Measurements from ENCODE around the gene RAI14. TPM values are rescaled to one million over a fixed set of nuclear protein-coding genes. Genes with fewer than 3 reads are reported as not detected.

Gene RAI14
- total RNA-seq, 4 donors from 2014 or later, result 45.8 to 143 (median 80.5) TPM

DNA sequence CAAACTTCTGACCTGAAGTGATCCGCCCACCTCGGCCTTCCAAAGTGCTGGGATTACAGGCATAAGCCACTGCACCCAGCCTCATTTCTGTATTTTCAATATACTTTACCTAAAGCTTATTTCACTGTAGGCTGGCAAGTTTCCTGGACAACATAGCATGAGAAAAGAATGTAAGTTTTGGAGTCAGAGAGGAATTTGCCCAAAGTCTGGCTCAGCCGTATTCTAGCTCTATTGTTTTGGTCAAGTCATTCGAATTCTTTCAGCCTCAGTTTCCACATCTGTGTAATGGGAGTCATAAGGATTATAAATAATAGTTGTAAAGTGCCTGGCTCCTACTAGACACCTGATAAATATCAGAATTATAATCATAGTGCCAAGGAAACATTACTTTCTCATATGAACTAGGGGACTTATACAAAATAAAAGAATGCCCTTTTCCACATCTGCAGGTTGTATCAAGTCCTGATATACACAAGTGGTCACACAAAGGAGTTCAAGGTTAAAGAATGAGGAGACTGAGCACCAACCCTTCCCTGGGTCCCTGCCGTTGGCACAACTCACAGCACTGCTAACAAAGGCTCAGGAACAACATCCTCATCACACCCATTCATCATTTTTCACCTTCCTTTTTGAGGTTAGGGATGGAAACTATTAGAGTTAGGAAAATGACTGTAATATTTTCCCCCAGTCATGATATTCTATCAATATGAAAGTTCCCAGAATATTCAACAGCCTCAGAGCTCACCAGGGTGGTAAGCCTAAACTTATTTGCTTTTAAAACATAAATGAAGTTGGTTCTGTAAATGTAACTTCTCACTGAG is 34.6 kb upstream of the RAI14 start:
- TF ChIP-seq POLR2AphosphoS5 (IDR thresholded peaks at IDR 0.05) (no peak), POLR2A (IDR thresholded peaks at IDR 0.05) (no peak), EP300 (IDR thresholded peaks at IDR 0.05) (no peak)
- TF ChIP-seq, protein P1, sequence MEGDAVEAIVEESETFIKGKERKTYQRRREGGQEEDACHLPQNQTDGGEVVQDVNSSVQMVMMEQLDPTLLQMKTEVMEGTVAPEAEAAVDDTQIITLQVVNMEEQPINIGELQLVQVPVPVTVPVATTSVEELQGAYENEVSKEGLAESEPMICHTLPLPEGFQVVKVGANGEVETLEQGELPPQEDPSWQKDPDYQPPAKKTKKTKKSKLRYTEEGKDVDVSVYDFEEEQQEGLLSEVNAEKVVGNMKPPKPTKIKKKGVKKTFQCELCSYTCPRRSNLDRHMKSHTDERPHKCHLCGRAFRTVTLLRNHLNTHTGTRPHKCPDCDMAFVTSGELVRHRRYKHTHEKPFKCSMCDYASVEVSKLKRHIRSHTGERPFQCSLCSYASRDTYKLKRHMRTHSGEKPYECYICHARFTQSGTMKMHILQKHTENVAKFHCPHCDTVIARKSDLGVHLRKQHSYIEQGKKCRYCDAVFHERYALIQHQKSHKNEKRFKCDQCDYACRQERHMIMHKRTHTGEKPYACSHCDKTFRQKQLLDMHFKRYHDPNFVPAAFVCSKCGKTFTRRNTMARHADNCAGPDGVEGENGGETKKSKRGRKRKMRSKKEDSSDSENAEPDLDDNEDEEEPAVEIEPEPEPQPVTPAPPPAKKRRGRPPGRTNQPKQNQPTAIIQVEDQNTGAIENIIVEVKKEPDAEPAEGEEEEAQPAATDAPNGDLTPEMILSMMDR (IDR thresholded peaks at IDR 0.05), result no peak
- Histone ChIP-seq H3K9me3 (no peaks in the 10 kb centered on the region), H3K27me3 (no peaks in the 10 kb centered on the region), H3K36me3 (no peaks in the 10 kb centered on the region), H3K27ac (peak overlapping the region in 3 of 4 donors; percentile 13 to 32 (median 28)), H3K4me3 (no peak overlapping the region), H3K4me1 (peaks cover 0 to 10% (median 0%) of the 10 kb centered on the region in 3 donors)
- WGBS, 2 donors (ENCODE audit: low coverage in 1 of 2), result 52 to 56% methylated on average over 4 to 5 of the region's 5 CpGs
- ATAC-seq, result peak; percentile 41

DNA sequence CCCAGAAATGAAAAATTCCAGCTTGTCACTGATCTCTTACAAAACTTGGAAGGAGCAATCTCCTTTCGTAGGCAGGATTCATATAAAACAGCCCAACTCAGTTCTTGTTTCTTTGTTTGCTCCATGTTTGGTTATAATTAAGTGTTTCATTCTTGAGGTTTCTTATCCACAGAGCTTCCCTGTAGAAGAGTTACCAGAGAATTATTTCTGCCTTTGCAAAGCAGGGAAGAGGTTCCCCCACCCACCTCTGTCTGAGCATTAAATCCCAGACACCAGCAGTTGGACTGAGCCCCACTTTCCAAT is 34.1 kb upstream of the RAI14 start:
- H3K27ac ChIP-seq, result peak overlapping the region in 3 of 4 donors; percentile 10 to 32 (median 28)

DNA sequence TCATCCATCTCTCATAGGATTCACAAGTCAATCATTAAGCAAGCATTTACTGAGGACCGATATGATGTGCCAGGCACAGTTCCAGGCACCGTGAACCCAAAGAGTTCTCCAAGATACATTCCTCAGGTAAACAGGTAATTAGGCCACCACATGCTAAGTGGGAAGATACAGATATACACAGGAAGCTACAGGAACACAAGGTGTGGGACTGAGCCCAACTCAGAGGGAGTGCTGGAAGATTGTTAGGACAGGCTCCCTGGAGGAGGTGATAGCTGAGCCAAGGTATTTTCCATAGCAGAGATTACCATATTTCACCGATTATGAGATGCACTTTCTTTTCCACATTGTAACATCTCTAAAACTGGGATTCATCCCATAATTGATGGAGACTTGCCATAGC is 31.4 kb upstream of the RAI14 start:
- no peak for TF ChIP-seq POLR2A (IDR thresholded peaks at IDR 0.05)
- TF ChIP-seq, protein P1 (IDR thresholded peaks at IDR 0.05), result no peak
- no peak for TF ChIP-seq POLR2AphosphoS5 (IDR thresholded peaks at IDR 0.05)
- TF ChIP-seq EP300 (IDR thresholded peaks at IDR 0.05), result no peak
- Histone ChIP-seq H3K4me1 (peaks cover 0 to 10% (median 0%) of the 10 kb centered on the region in 3 donors), H3K27me3 (no peaks in the 10 kb centered on the region), H3K27ac (no peak overlapping the region), H3K36me3 (no peaks in the 10 kb centered on the region), H3K4me3 (no peak overlapping the region), H3K9me3 (no peaks in the 10 kb centered on the region)
- no peak for ATAC-seq
- WGBS, 2 donors (ENCODE audit: low coverage in 1 of 2), result 53 to 84% methylated on average over 1 to 3 of the region's 3 CpGs

More for the DNA sequence above, 34.1 kb upstream of the RAI14 start:
- Histone ChIP-seq H3K36me3 (no peaks in the 10 kb centered on the region), H3K4me1 (peaks cover 0 to 10% (median 0%) of the 10 kb centered on the region in 3 donors), H3K4me3 (no peak overlapping the region), H3K27me3 (no peaks in the 10 kb centered on the region), H3K9me3 (no peaks in the 10 kb centered on the region)
- ATAC-seq, result no peak
- 0 to 38% methylated on average over 1 of the region's 1 CpG for WGBS, 2 donors (ENCODE audit: low coverage in 1 of 2)
- no peak for TF ChIP-seq POLR2A (IDR thresholded peaks at IDR 0.05)
- TF ChIP-seq POLR2AphosphoS5 (IDR thresholded peaks at IDR 0.05), result no peak
- TF ChIP-seq, protein P1 (IDR thresholded peaks at IDR 0.05), result no peak
- no peak for TF ChIP-seq EP300 (IDR thresholded peaks at IDR 0.05)

DNA sequence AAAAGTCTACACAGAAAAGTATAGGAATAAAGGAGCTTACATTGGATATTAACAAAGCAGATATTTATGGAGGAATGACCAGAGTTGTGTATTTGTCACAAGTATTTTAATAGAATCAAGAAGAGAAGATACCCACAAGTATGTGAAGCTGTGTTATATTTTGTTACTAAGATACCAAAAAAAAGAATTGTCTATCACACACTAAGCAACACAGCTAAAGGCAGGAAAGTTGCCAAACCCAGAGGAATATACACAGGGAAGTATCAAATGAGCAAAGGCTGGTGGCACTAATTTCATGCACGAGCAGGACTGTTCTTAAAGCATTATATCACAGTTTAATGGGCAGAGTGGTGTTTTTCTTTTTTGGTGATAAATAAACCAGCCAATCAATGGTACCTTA is 30.9 kb upstream of the RAI14 start:
- no peaks in the 10 kb centered on the region for H3K27me3 ChIP-seq
- ATAC-seq, result no peak
- 71% methylated on average over 1 of the region's 1 CpG; no CpG with 5 or more reads in 1 of the 2 donors for WGBS, 2 donors (ENCODE audit: low coverage in 1 of 2)
- H3K9me3 ChIP-seq, result no peaks in the 10 kb centered on the region
- TF ChIP-seq POLR2A (IDR thresholded peaks at IDR 0.05) (no peak), POLR2AphosphoS5 (IDR thresholded peaks at IDR 0.05) (no peak), EP300 (IDR thresholded peaks at IDR 0.05) (no peak)
- TF ChIP-seq, protein P1 (IDR thresholded peaks at IDR 0.05), result no peak
- H3K4me1 ChIP-seq, result peaks cover 0 to 10% (median 0%) of the 10 kb centered on the region in 3 donors
- H3K4me3 ChIP-seq, result no peak overlapping the region
- no peaks in the 10 kb centered on the region for H3K36me3 ChIP-seq
- H3K27ac ChIP-seq, result no peak overlapping the region

DNA sequence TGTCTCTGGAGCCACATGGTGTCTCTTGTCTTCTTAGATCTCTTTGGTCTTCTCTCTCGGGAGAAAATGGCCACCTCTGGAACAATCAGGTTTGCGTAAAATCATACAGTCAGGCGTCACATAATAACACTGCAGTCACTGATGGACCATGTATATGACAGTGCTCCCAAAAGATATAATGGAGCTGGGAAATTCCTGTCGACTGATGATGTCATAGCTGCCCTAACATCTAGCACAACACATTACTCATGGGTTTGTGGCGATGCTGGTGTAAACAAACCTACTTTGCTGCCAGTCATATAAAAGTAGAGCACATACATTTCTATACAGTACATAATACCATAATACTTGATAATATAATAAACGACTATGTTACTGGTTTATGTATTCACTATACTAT is 30.1 kb upstream of the RAI14 start:
- Histone ChIP-seq H3K9me3 (peaks cover 0 to 4% (median 0%) of the 10 kb centered on the region in 3 donors), H3K36me3 (no peaks in the 10 kb centered on the region), H3K4me1 (peaks cover 0 to 10% (median 0%) of the 10 kb centered on the region in 3 donors), H3K4me3 (no peak overlapping the region), H3K27ac (no peak overlapping the region), H3K27me3 (no peaks in the 10 kb centered on the region)
- no peak for ATAC-seq
- TF ChIP-seq EP300 (IDR thresholded peaks at IDR 0.05) (no peak), POLR2A (IDR thresholded peaks at IDR 0.05) (no peak), POLR2AphosphoS5 (IDR thresholded peaks at IDR 0.05) (no peak)
- TF ChIP-seq, protein P1 (IDR thresholded peaks at IDR 0.05), result no peak
- 52 to 65% methylated on average over 5 to 6 of the region's 6 CpGs for WGBS, 2 donors (ENCODE audit: low coverage in 1 of 2)
